NT2/D1 (cell line): ENCODE data around the gene SMCO4.
A peak's percentile ranks its signal among the peaks of the same experiment; 100 is the strongest.

Experiments
- DNase-seq: peaks from one replicate; pipeline ENCODE4 v3.0.0-alpha.2; 2011; ENCODE audit warnings: low read depth, low spot score
- H3K27me3 ChIP-seq: 2 replicates; pipeline ENCODE4 v1.6.0; 2011; ENCODE audit warnings: mild to moderate bottlenecking; ENCODE audit not compliant: insufficient read length, insufficient read depth
- H3K36me3 ChIP-seq: 2 replicates; pipeline ENCODE4 v1.6.1; 2011; ENCODE audit warnings: mild to moderate bottlenecking, low read length, mixed read lengths; ENCODE audit not compliant: insufficient read depth, insufficient read length
- H3K4me1 ChIP-seq: 2 replicates; pipeline ENCODE4 v1.5.1; 2011; ENCODE audit not compliant: insufficient read depth, insufficient read length
- H3K4me3 ChIP-seq: 2 replicates; pipeline ENCODE4 v1.5.1; 2011; ENCODE audit warnings: low read depth; ENCODE audit not compliant: insufficient read length
- H3K9ac ChIP-seq: 2 replicates; pipeline ENCODE4 v1.6.0; 2011; ENCODE audit warnings: low read depth; ENCODE audit not compliant: insufficient read length
- H3K9me3 ChIP-seq: 2 replicates; pipeline ENCODE4 v1.5.1; 2011; ENCODE audit warnings: mild to moderate bottlenecking, low read length; ENCODE audit not compliant: insufficient read depth
- SUZ12 ChIP-seq: IDR thresholded peaks from 2 replicates; pipeline ENCODE4 v1.6.1; 2011; ENCODE audit not compliant: insufficient read length, insufficient read depth; ENCODE audit errors: extremely low read depth
- YY1 ChIP-seq: IDR thresholded peaks from 2 replicates; pipeline ENCODE4 v1.6.1; 2011; ENCODE audit not compliant: insufficient read length, insufficient read depth
- ZNF274 ChIP-seq: IDR thresholded peaks from 2 replicates; pipeline ENCODE4 v1.6.1; 2011; ENCODE audit warnings: mild to moderate bottlenecking, low read depth, low read length

Gene SMCO4

DNA sequence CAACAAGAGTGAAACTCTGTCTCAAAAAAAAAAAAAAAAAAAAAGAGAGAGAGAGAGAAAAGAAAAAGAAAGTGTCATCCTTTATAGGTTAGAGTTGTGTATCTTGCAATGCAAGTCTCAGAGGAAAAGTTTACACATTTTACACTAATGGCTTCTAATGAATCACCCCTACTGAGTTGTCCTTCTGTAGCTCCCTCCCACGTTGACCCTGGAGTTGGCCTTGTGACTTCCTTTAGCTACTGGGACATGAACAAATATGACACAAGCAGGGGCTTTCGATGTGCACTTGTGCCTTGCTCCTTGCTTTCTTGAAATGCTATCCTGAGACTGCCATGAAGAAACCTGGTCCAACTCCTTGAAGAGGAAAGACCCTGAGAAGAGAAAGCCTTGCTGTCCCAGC, 2.4 kb upstream of the SMCO4 start:
- no peaks in the 10 kb centered on the region for H3K36me3 ChIP-seq
- no peak overlapping the region for H3K9ac ChIP-seq
- no peaks in the 10 kb centered on the region for H3K9me3 ChIP-seq
- no peak for DNase-seq
- TF ChIP-seq ZNF274, result no peak
- no peak for TF ChIP-seq YY1
- TF ChIP-seq SUZ12, result no peak
- no peaks in the 10 kb centered on the region for H3K27me3 ChIP-seq
- no peak overlapping the region for H3K4me3 ChIP-seq
- no peaks in the 10 kb centered on the region for H3K4me1 ChIP-seq

- no peaks in the 10 kb centered on the region for H3K36me3 ChIP-seq
- no peaks in the 10 kb centered on the region for H3K27me3 ChIP-seq
- peak overlapping the region; percentile 46 for H3K4me3 ChIP-seq
- peak; percentile 23 for DNase-seq
- H3K9ac ChIP-seq, result peak overlapping the region; percentile 76
- H3K4me1 ChIP-seq, result peaks cover under 1% of the 10 kb centered on the region
- TF ChIP-seq YY1 (no peak), SUZ12 (no peak), ZNF274 (no peak)
- no peaks in the 10 kb centered on the region for H3K9me3 ChIP-seq
Measured at GRCh38 chr11:93542811-93543229, 371 bp downstream of the SMCO4 start.

GRCh38 chr11:93541884-93542810, 1.0 kb downstream of the SMCO4 start:
- Histone ChIP-seq H3K27me3 (no peaks in the 10 kb centered on the region), H3K9me3 (no peaks in the 10 kb centered on the region), H3K9ac (peak overlapping the region; percentile 76), H3K4me3 (peak overlapping the region; percentile 46), H3K4me1 (peaks cover 3% of the 10 kb centered on the region), H3K36me3 (no peaks in the 10 kb centered on the region)
- TF ChIP-seq ZNF274, result no peak
- TF ChIP-seq YY1, result no peak
- TF ChIP-seq SUZ12, result no peak
- DNase-seq, result peak; percentile 48

GRCh38 chr11:93540896-93541553, 2.2 kb downstream of the SMCO4 start:
- H3K4me1 ChIP-seq, result peaks cover 3% of the 10 kb centered on the region
- H3K9me3 ChIP-seq, result no peaks in the 10 kb centered on the region
- no peak overlapping the region for H3K9ac ChIP-seq
- TF ChIP-seq SUZ12 (no peak), ZNF274 (no peak), YY1 (no peak)
- H3K36me3 ChIP-seq, result no peaks in the 10 kb centered on the region
- no peak overlapping the region for H3K4me3 ChIP-seq
- H3K27me3 ChIP-seq, result no peaks in the 10 kb centered on the region
- no peak for DNase-seq

DNA sequence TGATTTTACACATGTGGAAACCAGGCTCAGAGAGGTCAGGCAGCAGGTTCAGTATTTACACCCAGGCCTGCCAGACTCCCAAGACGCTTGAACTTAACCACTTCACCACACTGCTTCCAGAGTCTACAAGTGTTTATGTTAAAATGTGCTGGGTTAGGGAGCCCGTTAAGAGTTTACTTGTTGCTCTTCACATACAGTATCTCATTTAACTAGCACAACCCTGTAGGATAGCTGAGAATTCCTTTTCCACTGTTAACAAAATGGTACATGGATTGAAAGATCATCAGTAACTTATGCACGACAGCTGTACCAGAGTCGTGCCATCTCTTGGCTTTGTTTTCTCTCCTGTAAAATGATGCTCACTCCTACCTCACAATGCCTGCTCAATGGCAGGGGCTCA, 2.9 kb downstream of the SMCO4 start:
- no peak for TF ChIP-seq SUZ12
- Histone ChIP-seq H3K4me1 (peaks cover 3% of the 10 kb centered on the region), H3K9ac (no peak overlapping the region), H3K9me3 (no peaks in the 10 kb centered on the region), H3K27me3 (no peaks in the 10 kb centered on the region), H3K36me3 (peaks cover 2% of the 10 kb centered on the region), H3K4me3 (no peak overlapping the region)
- no peak for DNase-seq

DNA sequence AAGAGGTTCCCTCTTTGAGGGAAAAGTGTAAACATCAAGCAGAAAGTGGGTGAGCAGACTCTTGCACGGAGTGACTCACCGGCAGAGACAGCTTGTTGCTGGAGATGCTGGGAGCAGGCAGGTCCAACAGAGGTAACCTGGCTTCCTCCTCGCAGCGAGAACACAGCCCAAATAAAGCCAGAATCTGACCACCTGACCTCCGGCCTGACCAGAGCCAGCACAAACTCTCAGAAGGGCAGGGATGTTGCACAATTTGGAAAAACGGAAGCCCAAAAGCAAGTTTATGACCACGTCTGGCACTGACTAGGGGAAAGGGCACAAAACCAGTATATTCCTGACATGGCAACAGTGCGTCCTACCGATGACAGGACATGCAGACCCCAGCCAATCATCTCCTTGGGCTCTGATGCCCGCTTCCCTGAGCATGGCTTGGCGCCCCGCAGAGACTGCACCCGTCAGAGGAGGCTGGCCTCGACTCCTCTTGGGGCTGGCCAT, 5.4 kb downstream of the SMCO4 start:
- DNase-seq, result no peak
- H3K36me3 ChIP-seq, result peaks cover 11% of the 10 kb centered on the region
- H3K4me3 ChIP-seq, result no peak overlapping the region
- no peaks in the 10 kb centered on the region for H3K27me3 ChIP-seq
- H3K4me1 ChIP-seq, result peaks cover 3% of the 10 kb centered on the region
- H3K9ac ChIP-seq, result no peak overlapping the region
- TF ChIP-seq SUZ12, result no peak
- no peaks in the 10 kb centered on the region for H3K9me3 ChIP-seq

GRCh38 chr11:93537049-93537448, 6.1 kb downstream of the SMCO4 start:
- TF ChIP-seq ZNF274, result no peak
- TF ChIP-seq SUZ12, result no peak
- TF ChIP-seq YY1, result no peak
- Histone ChIP-seq H3K27me3 (no peaks in the 10 kb centered on the region), H3K36me3 (peaks cover 11% of the 10 kb centered on the region), H3K9me3 (no peaks in the 10 kb centered on the region), H3K4me1 (peaks cover 3% of the 10 kb centered on the region), H3K4me3 (no peak overlapping the region), H3K9ac (no peak overlapping the region)
- no peak for DNase-seq
